RWPE1 (cell line): ENCODE results near the gene TPM3.
A peak's percentile ranks its signal among the peaks of the same experiment; 100 is the strongest.

ENCODE experiments used
- CTCF ChIA-PET: fragments of 350-600 bp; sonication (Branson Sonifier 250); formaldehyde crosslinking; extraction: SDS; loops from one replicate; lab custom pipeline; 2021; lab: Yijun Ruan, JAX
- POLR2A ChIA-PET: fragments of 400-600 bp; formaldehyde crosslinking; extraction: SDS; loops from one replicate; lab custom pipeline; 2020; ENCODE audit warnings: antibody characterized with exemption; ENCODE audit not compliant: low non-redundant PET; lab: Yijun Ruan, JAX
- DNase-seq: peaks from one replicate; pipeline ENCODE4 v3.0.0; 2012; ENCODE audit warnings: low spot score
- H3K27ac ChIP-seq: fragments of 450-650 bp; 2 replicates; pipeline ENCODE4 v1.5.1; 2017
- TF ChIP-seq, protein P1 (sequence below): fragments of 450-650 bp; conservative IDR thresholded peaks from 2 replicates; pipeline ENCODE4 v1.5.1; 2017; ENCODE audit warnings: low read depth, mild to moderate bottlenecking

TPM3 gene

DNA sequence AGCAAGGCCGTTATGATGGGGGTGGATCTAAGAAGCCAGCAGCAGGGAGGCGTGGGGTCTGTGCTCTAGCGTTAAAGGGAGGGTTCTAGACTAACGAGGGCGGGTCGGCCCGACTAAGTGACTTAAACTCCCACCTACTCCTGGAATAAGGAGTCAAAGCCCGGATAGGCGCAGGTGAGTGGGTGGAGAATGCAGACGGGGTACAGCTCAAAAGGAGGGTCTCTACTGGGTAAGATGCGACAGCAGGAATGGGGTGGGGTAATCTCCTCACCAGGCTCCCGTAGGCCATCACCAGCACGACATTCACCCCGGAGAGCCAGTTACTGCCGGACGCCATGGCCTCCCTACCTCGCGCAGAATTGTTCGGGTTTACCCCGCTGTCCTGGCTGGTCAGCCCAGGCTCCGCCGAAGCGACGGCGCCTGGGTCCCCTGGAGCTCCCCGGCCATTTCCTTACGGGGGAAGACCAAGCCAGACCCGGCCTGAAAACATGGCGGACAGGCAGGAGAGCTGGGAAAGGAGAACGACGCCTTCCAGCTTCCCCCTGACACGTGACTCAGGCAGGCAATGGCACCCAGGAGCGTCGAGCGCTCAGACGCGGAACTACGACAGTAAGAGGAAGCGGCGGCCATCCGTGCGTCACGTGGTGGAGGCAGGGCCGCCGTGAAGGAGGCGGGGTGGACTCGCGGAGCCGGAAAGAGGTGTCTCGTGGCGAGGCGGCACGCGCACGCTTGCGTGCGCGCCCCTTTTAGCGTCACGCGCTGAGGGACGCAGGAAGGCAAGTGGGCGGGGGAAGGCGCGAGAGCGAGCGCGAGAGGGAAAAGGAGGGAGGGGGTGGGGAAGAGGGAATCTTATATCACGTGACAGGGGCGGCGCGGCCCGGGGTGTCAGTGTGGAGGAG is 28.4 kb upstream of the TPM3 start, which contains the start of gene UBAP2L:
Gene UBAP2L (plus strand): TSS at position 885 of the 899 bp plus-strand sequence. CDS start 4,169 bp downstream, outside the sequence.
- H3K27ac ChIP-seq: peak within 1 kb of the TSS; percentile 92
- POLR2A ChIA-PET: interaction anchor here (0.5 to 1.2 kb wide), 3 partner anchors 13 to 1256 kb away, joined by 3 to 11 read pairs (median 4); no protein-coding TSS in a partner anchor
- TF ChIP-seq, protein P1, sequence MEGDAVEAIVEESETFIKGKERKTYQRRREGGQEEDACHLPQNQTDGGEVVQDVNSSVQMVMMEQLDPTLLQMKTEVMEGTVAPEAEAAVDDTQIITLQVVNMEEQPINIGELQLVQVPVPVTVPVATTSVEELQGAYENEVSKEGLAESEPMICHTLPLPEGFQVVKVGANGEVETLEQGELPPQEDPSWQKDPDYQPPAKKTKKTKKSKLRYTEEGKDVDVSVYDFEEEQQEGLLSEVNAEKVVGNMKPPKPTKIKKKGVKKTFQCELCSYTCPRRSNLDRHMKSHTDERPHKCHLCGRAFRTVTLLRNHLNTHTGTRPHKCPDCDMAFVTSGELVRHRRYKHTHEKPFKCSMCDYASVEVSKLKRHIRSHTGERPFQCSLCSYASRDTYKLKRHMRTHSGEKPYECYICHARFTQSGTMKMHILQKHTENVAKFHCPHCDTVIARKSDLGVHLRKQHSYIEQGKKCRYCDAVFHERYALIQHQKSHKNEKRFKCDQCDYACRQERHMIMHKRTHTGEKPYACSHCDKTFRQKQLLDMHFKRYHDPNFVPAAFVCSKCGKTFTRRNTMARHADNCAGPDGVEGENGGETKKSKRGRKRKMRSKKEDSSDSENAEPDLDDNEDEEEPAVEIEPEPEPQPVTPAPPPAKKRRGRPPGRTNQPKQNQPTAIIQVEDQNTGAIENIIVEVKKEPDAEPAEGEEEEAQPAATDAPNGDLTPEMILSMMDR: no peak
- CTCF ChIA-PET: interaction anchor here (0.6 kb wide), 1 partner anchor 36 kb away, joined by 5 read pairs; no protein-coding TSS in a partner anchor
- peak; percentile 90 for DNase-seq

DNA sequence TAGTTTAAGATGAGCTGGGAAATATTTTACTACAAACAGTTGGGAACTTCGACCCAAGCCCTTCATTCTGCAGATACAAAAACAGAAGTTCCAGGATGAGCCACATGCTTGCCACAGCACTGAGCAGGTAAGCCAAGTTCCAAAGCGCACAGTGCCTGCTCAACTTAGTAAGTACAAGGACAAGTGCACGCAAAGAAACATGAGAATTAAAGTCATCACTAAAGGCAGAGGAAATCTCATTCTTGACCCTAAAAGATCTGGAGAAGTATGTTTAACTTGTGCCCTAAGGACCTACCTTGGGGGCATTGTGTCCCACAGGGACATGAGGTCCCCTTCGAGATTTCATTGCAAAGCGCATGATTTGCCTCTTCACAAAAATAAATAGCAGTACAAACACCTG is 27.6 kb upstream of the TPM3 start:
- H3K27ac ChIP-seq: peak overlapping the region; percentile 92
- CTCF ChIA-PET: interaction anchor here (0.6 to 1.5 kb wide), 2 partner anchors 12 to 35 kb away, joined by 5 read pairs; no protein-coding TSS in a partner anchor
- no peak for DNase-seq
- TF ChIP-seq, protein P1: no peak
- POLR2A ChIA-PET: interaction anchor here (0.6 to 1.2 kb wide), 2 partner anchors 12 to 101 kb away, joined by 4 to 6 read pairs; no protein-coding TSS in a partner anchor

DNA sequence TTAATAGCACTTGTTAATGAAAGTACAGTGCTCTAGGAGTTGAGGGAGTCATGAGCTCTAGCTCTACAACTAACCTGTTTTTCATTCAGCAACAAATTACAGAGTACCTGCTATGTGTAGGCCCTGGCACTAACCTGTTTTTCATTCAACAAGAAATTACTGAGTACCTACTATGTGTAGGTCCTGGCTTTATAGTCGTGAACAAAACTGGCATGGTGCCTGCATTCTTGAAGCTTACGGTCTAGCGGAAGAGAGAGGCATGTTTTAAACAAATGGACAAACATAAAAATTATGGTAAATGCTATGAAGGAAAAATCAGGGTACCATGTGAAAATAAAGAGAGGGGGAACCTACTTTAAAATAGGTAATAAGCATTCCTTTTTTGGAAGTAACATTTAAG is 26.6 kb upstream of the TPM3 start:
- POLR2A ChIA-PET: no interaction called here
- TF ChIP-seq, protein P1: no peak
- CTCF ChIA-PET: interaction anchor here (1.5 kb wide), 1 partner anchor 11 kb away, joined by 5 read pairs; no protein-coding TSS in a partner anchor
- no peak overlapping the region for H3K27ac ChIP-seq
- DNase-seq: no peak

DNA sequence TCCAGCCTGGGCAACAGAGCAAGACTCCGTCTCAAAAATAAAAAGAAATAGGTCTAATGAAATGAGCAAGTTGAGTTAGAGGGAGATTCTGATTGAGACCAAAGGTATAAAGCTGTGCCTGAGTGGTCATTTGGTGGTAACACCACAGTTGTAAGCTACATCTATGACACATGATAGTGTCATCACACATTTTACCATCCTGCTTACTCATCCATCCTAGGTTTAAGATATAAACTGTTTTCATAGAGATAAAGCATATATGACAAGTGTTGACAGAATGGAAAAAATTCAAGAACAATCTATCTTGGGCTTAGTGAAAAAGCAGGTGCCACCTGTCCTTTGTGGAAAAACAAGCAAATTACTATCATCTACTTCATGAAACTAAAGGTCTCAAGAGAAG is 21.4 kb upstream of the TPM3 start:
- TF ChIP-seq, protein P1: no peak
- peak; percentile 60 for DNase-seq
- H3K27ac ChIP-seq: no peak overlapping the region
- ChIA-PET POLR2A (no interaction called here), CTCF (no interaction called here)

GRCh38 chr1:154212083-154212482 is 20.2 kb upstream of the TPM3 start:
- DNase-seq: no peak
- H3K27ac ChIP-seq: no peak overlapping the region
- TF ChIP-seq, protein P1: no peak
- ChIA-PET POLR2A (no interaction called here), CTCF (interaction anchor here (0.6 kb wide), 1 partner anchor 357 kb away, joined by 3 read pairs; no protein-coding TSS in a partner anchor)

GRCh38 chr1:154208677-154209388 is 16.9 kb upstream of the TPM3 start:
- no peak for DNase-seq
- TF ChIP-seq, protein P1: no peak
- CTCF ChIA-PET: interaction anchor here (0.7 kb wide), 1 partner anchor 63 kb away, joined by 3 read pairs; no protein-coding TSS in a partner anchor
- H3K27ac ChIP-seq: peak overlapping the region; percentile 26; the same call in 1 of the 2 replicates
- POLR2A ChIA-PET: interaction anchor here (0.7 kb wide), 1 partner anchor 17 kb away, joined by 5 read pairs; the partner anchor contains the start of gene TPM3
